H7 (cell line): Measurements from ENCODE around the gene FRZB. TPM values are rescaled to one million over a fixed set of nuclear protein-coding genes. Genes with fewer than 3 reads are reported as not detected.

ENCODE experiments used
- DNase-seq: peaks from one replicate; pipeline ENCODE4 v3.0.0; 2012
- H3K27me3 ChIP-seq: 2 replicates; pipeline ENCODE4 v1.6.0; 2011; ENCODE audit warnings: mild to moderate bottlenecking, low read length; ENCODE audit not compliant: control insufficient read depth, insufficient read depth
- H3K36me3 ChIP-seq: replicated peaks from 2 replicates; pipeline ENCODE4 v1.5.1; 2011; ENCODE audit warnings: low read length; ENCODE audit not compliant: control insufficient read depth, insufficient read depth
- H3K4me3 ChIP-seq: 2 replicates; pipeline ENCODE4 v1.5.1; 2011; ENCODE audit warnings: low read depth, mild to moderate bottlenecking, control low read depth, low read length, moderate library complexity; ENCODE audit not compliant: insufficient read depth
- total RNA-seq: library from RNA; depleted of rRNA; stranded (reverse); fragments of >200 nt; shearing (Covaris generic); gene quantifications from 2 replicates; pipeline ENCODE4 v1.2.3, GENCODE V29; 2014; rRNA removed

The FRZB gene
- total RNA-seq, 1 experiment from 2014 or later: 1.5 TPM

GRCh38 chr2:182816866-182817265 lies 49.6 kb downstream of the FRZB start:
- H3K36me3 ChIP-seq: no peaks in the 10 kb centered on the region
- H3K4me3 ChIP-seq: no peak overlapping the region
- H3K27me3 ChIP-seq: no peaks in the 10 kb centered on the region
- DNase-seq: no peak

- Histone ChIP-seq H3K4me3 (no peak overlapping the region), H3K36me3 (no peaks in the 10 kb centered on the region), H3K27me3 (no peaks in the 10 kb centered on the region)
- no peak for DNase-seq
These were observed 51.6 kb downstream of the FRZB start for GRCh38 chr2:182814804-182815203.

DNA sequence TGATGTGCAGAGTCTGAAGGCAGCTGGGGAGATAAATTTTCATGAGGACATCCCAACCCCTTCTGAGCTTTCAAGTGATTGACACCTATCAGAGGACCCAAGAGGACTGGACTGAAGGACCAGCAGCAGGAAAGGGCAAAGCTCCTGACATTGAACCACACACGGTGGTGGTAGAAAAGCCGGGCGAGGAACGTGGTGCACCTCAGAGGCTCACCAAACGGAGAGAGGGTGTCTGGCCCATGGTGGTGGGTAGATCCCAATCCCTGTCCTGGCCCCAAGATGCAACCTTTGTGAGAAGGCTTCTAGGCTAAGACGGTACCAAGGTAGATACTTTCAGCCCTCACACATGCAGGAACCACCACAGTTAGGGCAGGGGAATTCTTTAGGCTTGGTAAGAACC lies 52.1 kb downstream of the FRZB start:
- DNase-seq: no peak

GRCh38 chr2:182810087-182810486 lies 56.4 kb downstream of the FRZB start:
- no peak for DNase-seq
- Histone ChIP-seq H3K27me3 (no peaks in the 10 kb centered on the region), H3K36me3 (no peaks in the 10 kb centered on the region), H3K4me3 (no peak overlapping the region)

More for the DNA sequence above, 52.1 kb downstream of the FRZB start:
- Histone ChIP-seq H3K36me3 (no peaks in the 10 kb centered on the region), H3K4me3 (no peak overlapping the region), H3K27me3 (no peaks in the 10 kb centered on the region)

DNA sequence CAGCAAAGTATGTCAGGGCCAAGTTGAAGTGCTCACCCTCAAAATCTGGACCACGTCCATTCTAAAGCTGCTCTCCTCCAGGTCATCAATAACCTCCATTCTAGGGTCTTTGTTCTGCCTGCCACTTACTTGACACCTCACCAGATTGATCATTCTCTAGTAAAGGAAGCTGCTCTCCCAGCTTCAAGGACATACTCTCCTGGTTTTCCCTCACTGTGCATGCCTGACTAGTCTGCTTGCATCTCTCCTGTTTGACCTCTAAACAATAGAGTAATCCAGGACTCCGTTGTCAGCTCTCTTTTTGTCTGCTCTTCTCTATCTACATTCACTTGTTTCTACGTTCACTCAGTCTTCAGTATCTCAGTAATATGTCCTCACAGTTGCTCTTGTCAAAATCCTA lies 59.1 kb downstream of the FRZB start:
- H3K27me3 ChIP-seq: no peaks in the 10 kb centered on the region

GRCh38 chr2:182804128-182804527 lies 62.3 kb downstream of the FRZB start:
- no peaks in the 10 kb centered on the region for H3K27me3 ChIP-seq
- no peaks in the 10 kb centered on the region for H3K36me3 ChIP-seq
- DNase-seq: no peak
- no peak overlapping the region for H3K4me3 ChIP-seq

More for the DNA sequence above, 59.1 kb downstream of the FRZB start:
- no peaks in the 10 kb centered on the region for H3K36me3 ChIP-seq
- H3K4me3 ChIP-seq: no peak overlapping the region
- no peak for DNase-seq

DNA sequence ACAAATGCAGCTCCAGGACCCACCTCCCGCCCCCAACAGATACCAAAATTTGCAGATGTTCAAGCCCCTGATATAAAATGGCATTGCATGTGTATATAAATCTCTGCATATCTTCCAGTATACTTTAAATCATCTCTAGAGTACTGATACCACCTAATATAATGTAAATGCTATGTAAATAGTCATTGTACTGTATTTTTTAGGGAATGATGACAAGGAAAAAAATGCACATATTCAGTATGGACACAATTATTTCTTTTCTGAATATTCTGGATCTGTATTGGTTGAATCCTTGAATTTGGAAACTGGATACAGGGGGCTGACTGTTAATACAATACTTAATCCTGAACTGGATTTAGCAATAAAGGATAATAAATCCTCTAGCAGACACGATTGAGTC lies 67.7 kb downstream of the FRZB start:
- H3K27me3 ChIP-seq: no peaks in the 10 kb centered on the region
- no peaks in the 10 kb centered on the region for H3K36me3 ChIP-seq
- no peak for DNase-seq
- H3K4me3 ChIP-seq: no peak overlapping the region

- no peak overlapping the region for H3K4me3 ChIP-seq
- no peaks in the 10 kb centered on the region for H3K36me3 ChIP-seq
- H3K27me3 ChIP-seq: no peaks in the 10 kb centered on the region
- no peak for DNase-seq
These were observed 74.0 kb downstream of the FRZB start for GRCh38 chr2:182792441-182792840.

- Histone ChIP-seq H3K36me3 (peaks cover 3% of the 10 kb centered on the region), H3K27me3 (no peaks in the 10 kb centered on the region), H3K4me3 (no peak overlapping the region)
- peak; percentile 4 for DNase-seq
These were observed 81.7 kb downstream of the FRZB start for GRCh38 chr2:182784777-182785176.

DNA sequence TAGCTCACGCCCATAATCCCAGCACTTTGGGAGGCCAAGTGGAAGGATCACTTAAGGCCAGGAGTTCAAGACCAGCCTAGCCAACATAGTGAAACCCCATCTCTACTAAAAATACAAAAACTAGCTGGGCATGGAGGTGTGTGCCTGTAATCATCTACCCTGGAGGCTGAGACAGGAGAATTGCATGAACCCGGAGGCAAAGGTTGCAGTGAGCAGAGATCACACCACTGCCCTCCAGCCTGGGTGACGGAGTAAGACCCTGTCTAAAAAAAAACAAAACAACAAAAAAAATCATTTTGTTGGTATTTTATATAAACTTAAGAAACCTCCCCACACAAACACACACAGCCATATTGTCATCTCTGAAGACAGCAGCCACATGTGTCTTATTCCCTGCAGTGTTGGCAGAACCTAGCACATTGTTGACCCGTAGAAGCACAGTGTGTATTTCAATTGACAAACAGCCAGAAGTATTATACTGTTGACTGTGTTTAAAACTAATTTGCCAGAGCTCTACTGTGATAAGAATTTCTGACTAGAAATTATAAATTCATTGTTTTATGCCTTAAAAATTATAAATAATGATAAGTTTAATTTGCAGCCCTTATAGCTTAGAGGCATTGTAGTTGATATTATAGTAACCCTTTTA lies 82.3 kb downstream of the FRZB start:
- H3K36me3 ChIP-seq: peaks cover 3% of the 10 kb centered on the region
- no peak for DNase-seq
- H3K4me3 ChIP-seq: no peak overlapping the region
- H3K27me3 ChIP-seq: no peaks in the 10 kb centered on the region

Other genes starting within 250 kb of the FRZB start
- gene DNAJC10, start 150.4 kb downstream of the FRZB start, total RNA-seq: 69.7 and 71.4 TPM in 2 replicates
- 135 and 178 TPM in 2 replicates for gene NCKAP1, start 171.8 kb upstream of the FRZB start, total RNA-seq
- gene DUSP19, start 212.1 kb upstream of the FRZB start, total RNA-seq: 0.66 and 1.3 TPM in 2 replicates